Measurements from ENCODE around the gene NME3.

DNA sequence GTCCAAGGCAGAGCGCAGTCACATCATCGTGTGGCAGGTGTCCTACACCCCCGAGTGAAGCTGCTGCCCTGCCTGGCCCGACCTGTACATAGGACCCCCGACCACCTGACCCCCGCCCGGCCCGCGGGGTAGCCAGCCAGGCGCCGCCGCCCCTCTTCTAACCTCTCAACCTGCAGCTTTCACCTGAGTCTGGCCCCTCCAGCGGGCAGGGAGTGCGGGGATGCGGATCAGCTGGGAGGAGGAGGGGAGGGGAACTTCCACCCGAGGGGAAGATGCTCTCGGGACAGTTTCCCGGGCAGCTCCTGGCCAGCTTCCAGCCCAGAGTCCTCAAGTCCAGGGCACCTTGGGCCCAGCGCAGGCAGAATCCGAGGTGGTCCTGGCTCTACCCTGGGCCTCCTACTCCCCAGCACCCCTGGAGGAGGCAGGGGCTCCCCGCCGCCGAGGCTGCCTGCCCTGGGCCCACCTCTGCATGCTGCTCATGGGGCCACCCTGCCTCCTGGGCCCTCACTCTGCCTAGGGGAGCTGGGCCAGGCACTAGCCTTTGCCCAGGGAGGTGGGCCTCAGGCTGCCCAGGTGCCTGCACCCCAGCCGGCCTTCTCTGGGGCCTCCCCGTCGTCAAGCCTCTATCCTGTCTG lies 2.5 kb downstream of the NME3 start:
- TF ChIP-seq CTCF (IDR thresholded peaks at IDR 0.05; ENCODE audit: low read depth, low read length, missing input control) (no peak), RAD21 (IDR thresholded peaks at IDR 0.05) (no peak), ZBTB33 (IDR thresholded peaks at IDR 0.05) (no peak), ATF3 (IDR thresholded peaks at IDR 0.05) (no peak), YY1 (IDR thresholded peaks at IDR 0.05) (no peak), SP1 (IDR thresholded peaks at IDR 0.05) (no peak), MAX (IDR thresholded peaks at IDR 0.05) (no peak), EGR1 (IDR thresholded peaks at IDR 0.05; ENCODE audit: low read depth in 2 of 2) (no peak), JUND (IDR thresholded peaks at IDR 0.05) (no peak), NR2F2 (IDR thresholded peaks at IDR 0.05) (no peak), HNF4A (conservative IDR thresholded peaks at IDR 0.05) (no peak), GABPA (IDR thresholded peaks at IDR 0.05 in 1 of 2, conservative IDR thresholded peaks at IDR 0.05 in 1 of 2) (no peak), TAF1 (conservative IDR thresholded peaks at IDR 0.05) (no peak)
- TF ChIP-seq, protein P1, sequence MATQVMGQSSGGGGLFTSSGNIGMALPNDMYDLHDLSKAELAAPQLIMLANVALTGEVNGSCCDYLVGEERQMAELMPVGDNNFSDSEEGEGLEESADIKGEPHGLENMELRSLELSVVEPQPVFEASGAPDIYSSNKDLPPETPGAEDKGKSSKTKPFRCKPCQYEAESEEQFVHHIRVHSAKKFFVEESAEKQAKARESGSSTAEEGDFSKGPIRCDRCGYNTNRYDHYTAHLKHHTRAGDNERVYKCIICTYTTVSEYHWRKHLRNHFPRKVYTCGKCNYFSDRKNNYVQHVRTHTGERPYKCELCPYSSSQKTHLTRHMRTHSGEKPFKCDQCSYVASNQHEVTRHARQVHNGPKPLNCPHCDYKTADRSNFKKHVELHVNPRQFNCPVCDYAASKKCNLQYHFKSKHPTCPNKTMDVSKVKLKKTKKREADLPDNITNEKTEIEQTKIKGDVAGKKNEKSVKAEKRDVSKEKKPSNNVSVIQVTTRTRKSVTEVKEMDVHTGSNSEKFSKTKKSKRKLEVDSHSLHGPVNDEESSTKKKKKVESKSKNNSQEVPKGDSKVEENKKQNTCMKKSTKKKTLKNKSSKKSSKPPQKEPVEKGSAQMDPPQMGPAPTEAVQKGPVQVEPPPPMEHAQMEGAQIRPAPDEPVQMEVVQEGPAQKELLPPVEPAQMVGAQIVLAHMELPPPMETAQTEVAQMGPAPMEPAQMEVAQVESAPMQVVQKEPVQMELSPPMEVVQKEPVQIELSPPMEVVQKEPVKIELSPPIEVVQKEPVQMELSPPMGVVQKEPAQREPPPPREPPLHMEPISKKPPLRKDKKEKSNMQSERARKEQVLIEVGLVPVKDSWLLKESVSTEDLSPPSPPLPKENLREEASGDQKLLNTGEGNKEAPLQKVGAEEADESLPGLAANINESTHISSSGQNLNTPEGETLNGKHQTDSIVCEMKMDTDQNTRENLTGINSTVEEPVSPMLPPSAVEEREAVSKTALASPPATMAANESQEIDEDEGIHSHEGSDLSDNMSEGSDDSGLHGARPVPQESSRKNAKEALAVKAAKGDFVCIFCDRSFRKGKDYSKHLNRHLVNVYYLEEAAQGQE (IDR thresholded peaks at IDR 0.05): no peak
